ENCODE measurements around the gene PARL. TPM values are rescaled to one million over a fixed set of nuclear protein-coding genes. Genes with fewer than 3 reads are reported as not detected.

Gene PARL
- total and polyA plus RNA-seq, 2 of the 13 experiments (the other 11 are each of a cell fraction or from before 2014, with no cell fraction given), result 46.3 to 58.6 TPM

GRCh38 chr3:183909030-183909600, 24.4 kb upstream of the PARL start:
- Histone ChIP-seq H3K9me3 (ENCODE audit: low read length) (no peaks in the 10 kb centered on the region), H3K4me1 (ENCODE audit: insufficient read depth, low read length) (peaks cover 81% of the 10 kb centered on the region), H3K4me2 (ENCODE audit: low read depth, low read length) (no peak overlapping the region), H4K20me1 (ENCODE audit: insufficient read depth, low read length) (no peaks in the 10 kb centered on the region), H2AFZ (ENCODE audit: low read length) (no peak overlapping the region), H3K27me3 (ENCODE audit: control insufficient read depth in 1 of 2, insufficient read depth in 2 of 2, low read length in 2 of 2) (peaks cover 0 to 3% of the 10 kb centered on the region in 2 experiments; a peak in 2 of 5 replicates), H3K79me2 (ENCODE audit: insufficient read depth, low read length) (no peaks in the 10 kb centered on the region), H3K9ac (ENCODE audit: insufficient read depth, low read depth, low read length) (no peak overlapping the region), H3K36me3 (replicated peaks in 1 of 2; ENCODE audit: control insufficient read depth in 1 of 2, insufficient read depth in 2 of 2, low read length in 2 of 2) (no peaks in the 10 kb centered on the region), H3K4me3 (replicated peaks in 1 of 3; ENCODE audit: insufficient read depth in 1 of 3, low read depth in 2 of 3, low read length in 3 of 3) (no peak overlapping the region), H3K27ac (ENCODE audit: extremely low read length, insufficient read depth, low read length) (no peak overlapping the region)
- ATAC-seq (no peak), FAIRE-seq (no peak), DNase-seq (ENCODE audit: low spot score) (no peak)
- TF ChIP-seq ZXDC (CRISPR knock-in tag; IDR thresholded peaks at IDR 0.05), result no peak
- TF ChIP-seq SP4 (CRISPR knock-in tag; IDR thresholded peaks at IDR 0.05), result no peak
- no peak for TF ChIP-seq ZNF781 (CRISPR knock-in tag; IDR thresholded peaks at IDR 0.05; ENCODE audit: borderline replicate concordance, not compliant biosample characterization)
- TF ChIP-seq ZNF564 (CRISPR knock-in tag; IDR thresholded peaks at IDR 0.05), result no peak
- no peak for TF ChIP-seq MAF1 (CRISPR knock-in tag; IDR thresholded peaks at IDR 0.05; ENCODE audit: borderline replicate concordance)
- TF ChIP-seq SCMH1 (CRISPR knock-in tag; IDR thresholded peaks at IDR 0.05; ENCODE audit: borderline replicate concordance), result no peak
- no peak for TF ChIP-seq FOXK1 (CRISPR knock-in tag; IDR thresholded peaks at IDR 0.05; ENCODE audit: borderline replicate concordance, low read depth)
- TF ChIP-seq ASH2L (IDR thresholded peaks at IDR 0.05; ENCODE audit: insufficient read length, low read depth, low read length), result no peak
- no peak for TF ChIP-seq IKZF1 (IDR thresholded peaks at IDR 0.05)
- no peak for TF ChIP-seq POLR2A (IDR thresholded peaks at IDR 0.05; ENCODE audit: insufficient read depth in 1 of 2, low read depth in 2 of 2, low read length in 2 of 2)
- no peak for TF ChIP-seq KMT2B (CRISPR knock-in tag; IDR thresholded peaks at IDR 0.05)
- TF ChIP-seq NKX3-1 (CRISPR knock-in tag; IDR thresholded peaks at IDR 0.05), result no peak
- TF ChIP-seq ZHX1 (CRISPR knock-in tag; IDR thresholded peaks at IDR 0.05; ENCODE audit: low read depth), result no peak
- TF ChIP-seq ATF4 (CRISPR knock-in tag; IDR thresholded peaks at IDR 0.05), result no peak
- WGBS (ENCODE audit: low lambda C conversion rate), result 100% methylated on average over 2 of the region's 14 CpGs
- BruUV-seq (replicated peaks), result no TSS peak
- intact Hi-C loops (cut with micrococcal nuclease; ENCODE audit: unreplicated experiment), result no loop called here
- POLR2A ChIA-PET, result no interaction called here
- CTCF ChIA-PET (ENCODE audit: low intra/inter-chr PET ratio, low total read pairs), result no interaction called here
- in situ Hi-C loops (cut with HindIII; ENCODE audit: extremely low pct_ligation_motif_present, low pct_unique_long_range_greater_than_20kb), result no loop called here

Measured in HepG2 (cell line).